ENCODE results near the gene TMEM62. TPM values are rescaled to one million over a fixed set of nuclear protein-coding genes. Genes with fewer than 3 reads are reported as not detected.
"Not testable (repeated sequence)": the region's sequence is repeated elsewhere in the genome, so short reads cannot be mapped to it uniquely, and the experiment has no call there.

TMEM62 gene
- total and polyA plus RNA-seq, 8 donors: 16.7 to 31.0 (median 19.7) TPM

DNA sequence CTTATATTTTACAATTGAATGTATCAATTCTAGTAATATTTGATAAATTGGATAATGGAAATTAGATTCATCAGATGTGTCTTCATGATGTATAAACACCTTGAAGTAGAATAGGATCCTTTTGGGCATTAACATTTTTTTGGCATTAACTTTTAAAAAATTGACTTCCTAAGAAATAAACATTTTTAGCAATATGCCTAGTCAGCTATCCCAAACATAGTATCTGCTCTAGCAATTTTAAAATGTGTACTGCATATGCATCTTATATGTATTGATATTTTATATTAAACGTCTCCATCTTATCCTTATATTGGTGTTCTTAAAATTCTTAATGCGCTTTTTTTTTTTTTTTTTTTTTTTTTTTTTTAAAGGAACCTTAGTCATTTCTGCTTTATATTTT is 60.3 kb downstream of the TMEM62 start:
- no peak for DNase-seq
- H3K27me3 ChIP-seq: no peaks in the 10 kb centered on the region
- intact Hi-C loops (cut with DNase I): no loop called here
- no peak for ATAC-seq
- H3K36me3 ChIP-seq: peaks cover 0 to 94% of the 10 kb centered on the region in 2 donors
- no peak overlapping the region for H3K4me3 ChIP-seq
- no peaks in the 10 kb centered on the region for H3K9me3 ChIP-seq
- peaks cover 0 to 5% of the 10 kb centered on the region in 2 donors for H3K4me1 ChIP-seq
- TF ChIP-seq, protein P1, sequence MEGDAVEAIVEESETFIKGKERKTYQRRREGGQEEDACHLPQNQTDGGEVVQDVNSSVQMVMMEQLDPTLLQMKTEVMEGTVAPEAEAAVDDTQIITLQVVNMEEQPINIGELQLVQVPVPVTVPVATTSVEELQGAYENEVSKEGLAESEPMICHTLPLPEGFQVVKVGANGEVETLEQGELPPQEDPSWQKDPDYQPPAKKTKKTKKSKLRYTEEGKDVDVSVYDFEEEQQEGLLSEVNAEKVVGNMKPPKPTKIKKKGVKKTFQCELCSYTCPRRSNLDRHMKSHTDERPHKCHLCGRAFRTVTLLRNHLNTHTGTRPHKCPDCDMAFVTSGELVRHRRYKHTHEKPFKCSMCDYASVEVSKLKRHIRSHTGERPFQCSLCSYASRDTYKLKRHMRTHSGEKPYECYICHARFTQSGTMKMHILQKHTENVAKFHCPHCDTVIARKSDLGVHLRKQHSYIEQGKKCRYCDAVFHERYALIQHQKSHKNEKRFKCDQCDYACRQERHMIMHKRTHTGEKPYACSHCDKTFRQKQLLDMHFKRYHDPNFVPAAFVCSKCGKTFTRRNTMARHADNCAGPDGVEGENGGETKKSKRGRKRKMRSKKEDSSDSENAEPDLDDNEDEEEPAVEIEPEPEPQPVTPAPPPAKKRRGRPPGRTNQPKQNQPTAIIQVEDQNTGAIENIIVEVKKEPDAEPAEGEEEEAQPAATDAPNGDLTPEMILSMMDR (IDR thresholded peaks at IDR 0.05): no peak
- H3K27ac ChIP-seq: no peak overlapping the region

DNA sequence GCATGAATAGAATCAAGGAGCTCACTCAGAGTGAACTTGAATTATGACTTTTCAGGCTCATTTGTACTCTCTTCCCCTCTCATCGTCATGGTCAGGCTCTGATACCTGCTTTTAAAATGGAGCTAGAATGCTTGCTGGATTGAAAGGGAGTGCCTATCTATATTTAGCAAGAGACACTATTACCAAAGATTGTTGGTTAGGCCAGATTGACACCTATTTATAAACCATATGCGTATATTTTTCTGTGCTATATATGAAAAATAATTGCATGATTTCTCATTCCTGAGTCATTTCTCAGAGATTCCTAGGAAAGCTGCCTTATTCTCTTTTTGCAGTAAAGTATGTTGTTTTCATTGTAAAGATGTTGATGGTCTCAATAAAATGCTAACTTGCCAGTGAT is 61.4 kb downstream of the TMEM62 start:
- peaks cover 0 to 87% of the 10 kb centered on the region in 2 donors for H3K36me3 ChIP-seq
- intact Hi-C loops (cut with DNase I): no loop called here
- DNase-seq: no peak

DNA sequence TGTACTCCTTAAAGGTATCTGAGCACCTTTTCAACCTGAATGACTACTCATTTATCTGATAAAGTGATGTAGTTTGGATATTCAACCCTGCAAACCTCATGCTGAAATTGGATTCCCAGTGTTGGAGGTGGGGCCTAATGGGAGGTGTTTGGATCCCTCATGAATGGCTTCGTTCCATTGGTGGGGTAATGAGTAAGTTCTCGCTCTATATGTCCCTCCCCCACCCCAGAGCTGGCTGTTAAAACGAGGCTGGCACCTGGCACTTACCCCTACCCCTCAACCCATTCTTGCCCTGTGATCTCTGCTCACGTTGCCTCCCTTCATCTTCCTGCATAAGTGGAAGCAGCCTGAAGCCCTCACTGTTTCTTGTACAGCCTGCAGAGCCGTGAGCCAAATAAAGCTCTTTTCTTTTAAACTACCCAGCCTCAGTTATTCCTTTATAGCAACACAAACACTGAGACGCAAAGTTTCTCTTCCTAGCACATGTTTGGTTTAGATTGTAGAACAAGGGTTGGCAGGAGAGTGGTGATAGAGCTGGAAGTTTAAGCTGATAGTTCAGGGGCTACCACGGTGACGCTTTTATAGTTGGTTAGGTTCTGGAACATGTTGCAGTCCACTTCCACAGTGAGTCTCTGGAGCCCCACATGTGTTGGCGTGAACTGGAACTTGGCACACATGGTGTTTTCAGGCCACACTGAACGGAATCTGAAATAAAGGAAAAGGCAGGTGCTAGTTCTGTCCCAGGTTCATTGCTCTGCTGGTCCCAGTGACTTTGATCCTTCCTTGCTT is 63.6 kb downstream of the TMEM62 start:
- DNase-seq (no peak), ATAC-seq (no peak)
- no peak overlapping the region for H3K4me3 ChIP-seq
- TF ChIP-seq, protein P1 (IDR thresholded peaks at IDR 0.05): no peak
- intact Hi-C loops (cut with DNase I): no loop called here
- no peaks in the 10 kb centered on the region for H3K9me3 ChIP-seq
- peaks cover 0 to 66% of the 10 kb centered on the region in 2 donors for H3K36me3 ChIP-seq
- no peaks in the 10 kb centered on the region for H3K4me1 ChIP-seq
- no peak overlapping the region for H3K27ac ChIP-seq
- no peaks in the 10 kb centered on the region for H3K27me3 ChIP-seq

More for the DNA sequence above, 61.4 kb downstream of the TMEM62 start:
- Histone ChIP-seq H3K4me3 (no peak overlapping the region), H3K9me3 (no peaks in the 10 kb centered on the region), H3K27me3 (no peaks in the 10 kb centered on the region), H3K4me1 (no peaks in the 10 kb centered on the region), H3K27ac (no peak overlapping the region)
- ATAC-seq: no peak
- TF ChIP-seq, protein P1 (IDR thresholded peaks at IDR 0.05): no peak

DNA sequence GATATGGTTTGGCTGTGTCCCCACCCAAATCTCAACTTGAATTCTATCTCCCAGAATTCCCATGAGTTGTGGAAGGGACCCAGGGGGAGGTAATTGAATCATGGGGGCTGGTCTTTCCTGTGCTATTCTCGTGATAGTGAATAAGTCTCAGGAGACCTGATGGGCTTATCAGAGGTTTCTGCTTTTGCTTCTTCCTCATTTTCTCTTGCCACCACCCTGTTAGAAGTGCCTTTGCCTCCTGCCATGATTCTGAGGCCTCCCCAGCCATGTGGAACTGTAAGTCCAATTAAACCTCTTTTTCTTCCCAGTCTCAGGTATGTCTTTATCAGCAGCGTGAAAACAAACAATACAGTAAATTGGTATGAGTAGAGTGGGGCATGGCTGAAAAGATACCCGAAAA is 64.4 kb downstream of the TMEM62 start:
- H3K27ac ChIP-seq; H3K27me3 ChIP-seq; H3K4me3 ChIP-seq; H3K9me3 ChIP-seq; ATAC-seq; H3K4me1 ChIP-seq; DNase-seq; intact Hi-C loops (cut with DNase I): not testable (repeated sequence)
- H3K36me3 ChIP-seq: peaks cover 0 to 57% of the 10 kb centered on the region in 2 donors

DNA sequence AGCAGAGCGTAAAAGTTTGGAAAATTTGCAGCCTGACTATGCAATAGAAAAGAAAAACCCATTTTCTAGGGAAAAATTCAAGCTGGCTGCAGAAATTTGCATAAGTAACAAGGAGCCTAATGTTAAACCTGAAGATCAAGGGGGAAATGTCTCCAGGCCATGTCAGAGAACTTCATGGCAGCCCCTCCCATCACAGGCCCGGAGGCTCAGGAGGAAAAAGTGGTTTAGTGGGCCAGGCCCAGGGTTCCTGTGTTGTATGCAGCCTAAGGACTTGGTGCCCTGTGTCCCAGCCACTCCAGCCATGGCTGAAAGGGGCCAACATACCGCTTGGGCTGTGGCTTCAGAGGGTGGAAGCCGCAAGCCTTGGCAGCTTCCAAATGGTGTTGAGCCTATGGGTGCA is 65.2 kb downstream of the TMEM62 start:
- H3K4me3 ChIP-seq; H3K4me1 ChIP-seq; DNase-seq; H3K9me3 ChIP-seq; H3K27ac ChIP-seq; ATAC-seq; H3K27me3 ChIP-seq; intact Hi-C loops (cut with DNase I): not testable (repeated sequence)
- H3K36me3 ChIP-seq: peaks cover 0 to 50% of the 10 kb centered on the region in 2 donors

DNA sequence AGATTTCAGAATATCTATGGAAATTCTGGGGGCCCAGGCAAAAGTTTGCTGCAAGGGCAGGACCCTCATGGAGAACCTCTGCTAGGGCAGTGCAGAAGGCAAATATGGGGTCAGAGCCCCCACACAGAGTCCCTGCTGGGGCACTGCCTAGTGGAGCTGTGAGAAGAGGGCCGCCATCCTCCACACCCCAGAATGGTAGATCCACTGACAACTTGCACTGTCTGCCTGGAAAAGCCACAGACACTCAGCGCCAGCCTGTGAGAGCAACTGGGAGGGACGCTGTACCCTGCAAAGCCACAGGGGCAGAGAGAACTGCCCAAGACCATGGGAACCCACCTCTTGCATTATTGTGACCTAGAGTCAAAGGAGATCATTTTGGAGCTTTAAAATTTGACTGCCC is 65.6 kb downstream of the TMEM62 start:
- H3K36me3 ChIP-seq: peaks cover 0 to 45% of the 10 kb centered on the region in 2 donors
- no peak overlapping the region for H3K27ac ChIP-seq
- DNase-seq (no peak), ATAC-seq (no peak)
- intact Hi-C loops (cut with DNase I): no loop called here
- no peak overlapping the region for H3K4me3 ChIP-seq
- no peaks in the 10 kb centered on the region for H3K27me3 ChIP-seq
- TF ChIP-seq, protein P1 (IDR thresholded peaks at IDR 0.05): no peak
- H3K4me1 ChIP-seq: no peaks in the 10 kb centered on the region
- H3K9me3 ChIP-seq: no peaks in the 10 kb centered on the region

Measured in left lung (tissue), 10 donors.